Endodermal cell (in vitro differentiated cells): ENCODE measurements around the gene DNAJC12. TPM values are rescaled to one million over a fixed set of nuclear protein-coding genes. Genes with fewer than 3 reads are reported as not detected.
A peak's percentile ranks its signal among the peaks of the same experiment; 100 is the strongest.
"Not testable (repeated sequence)": the region's sequence is repeated elsewhere in the genome, so short reads cannot be mapped to it uniquely, and the experiment has no call there.

ENCODE experiments used
- DNase-seq: peaks from one replicate; pipeline ENCODE4 v3.0.0-alpha.2; 2017
- H3K27ac ChIP-seq: 2 replicates; pipeline ENCODE4 v1.5.1; 2013; ENCODE audit warnings: mild to moderate bottlenecking, low read depth, low read length, moderate library complexity
- H3K27me3 ChIP-seq: 2 replicates; pipeline ENCODE4 v1.6.1; 2013; ENCODE audit warnings: mild to moderate bottlenecking, low read length, moderate library complexity; ENCODE audit not compliant: insufficient read depth, control insufficient read depth, poor library complexity, severe bottlenecking
- H3K36me3 ChIP-seq: 2 replicates; pipeline ENCODE4 v1.7.0; 2013; ENCODE audit warnings: mild to moderate bottlenecking, low read length, moderate library complexity; ENCODE audit not compliant: control insufficient read depth, insufficient read depth
- H3K4me1 ChIP-seq: one replicate; pipeline ENCODE4 v1.7.0; 2013; ENCODE audit warnings: low read length; ENCODE audit not compliant: control insufficient read depth, insufficient read depth
- H3K4me3 ChIP-seq: 2 replicates; pipeline ENCODE4 v1.5.1; 2013; ENCODE audit warnings: mild to moderate bottlenecking, low read length, moderate library complexity
- H3K9ac ChIP-seq: 2 replicates; pipeline ENCODE4 v1.6.1; 2013; ENCODE audit warnings: mild to moderate bottlenecking, low read length, moderate library complexity; ENCODE audit not compliant: poor library complexity, severe bottlenecking; ENCODE audit errors: extremely low read depth
- H3K9me3 ChIP-seq: 2 replicates; pipeline ENCODE4 v1.6.1; 2013; ENCODE audit warnings: mild to moderate bottlenecking, low read length, moderate library complexity; ENCODE audit not compliant: control insufficient read depth
- H3K27ac Mint-ChIP-seq: 2 replicates; pipeline ENCODE4 v1.8.0; 2020; ENCODE audit warnings: mixed read lengths
- H3K27me3 Mint-ChIP-seq: 2 replicates; pipeline ENCODE4 v1.8.0; 2021; ENCODE audit warnings: mild to moderate bottlenecking, mixed read lengths; ENCODE audit not compliant: insufficient read depth
- H3K36me3 Mint-ChIP-seq: 2 replicates; pipeline ENCODE4 v1.8.0; 2020; ENCODE audit warnings: low read depth, mixed read lengths
- H3K4me1 Mint-ChIP-seq: 2 replicates; pipeline ENCODE4 v1.8.0; 2020; ENCODE audit warnings: mixed read lengths
- H3K4me3 Mint-ChIP-seq: 2 replicates; pipeline ENCODE4 v1.8.0; 2020; ENCODE audit warnings: mild to moderate bottlenecking, moderate library complexity, mixed read lengths
- H3K9me3 Mint-ChIP-seq: 2 replicates; pipeline ENCODE4 v1.8.0; 2020; ENCODE audit warnings: mild to moderate bottlenecking, mixed read lengths
- WGBS, 2 experiments: methylation state at CpG; one replicate each; pipeline versions ENCODE4 v1.1.5 to v1.1.7; 2013; ENCODE audit warnings: missing lambda C conversion rate in 2 of 2, mixed read lengths in 1 of 2; ENCODE audit not compliant: insufficient coverage in 1 of 2, insufficient read length in 1 of 2; 5-methylcytosine and 5-hydroxymethylcytosine counted together
- total RNA-seq, 2 donors: library from RNA; stranded (reverse); fragmentation: NEBNext Ultra II Directional in 1 of 2; extraction: Animal tissue kit (Norgen Biotek cat#: 25700) in 1 of 2; gene quantifications; 2 replicates in 1 of 2; 3 replicates in 1 of 2; pipeline ENCODE4 v1.2.1, GENCODE V29; 2021
- TF ChIP-seq, protein P1 (sequence below): fragments of 200-600 bp; sonication (generic); conservative IDR thresholded peaks from 2 replicates; pipeline ENCODE4 v1.5.0; 2021; ENCODE audit warnings: antibody characterized with exemption, mild to moderate bottlenecking

The DNAJC12 gene
- total RNA-seq, 2 donors from 2014 or later = 0.59 TPM; not detected in 1

GRCh38 chr10:67883710-67884312, 45.8 kb upstream of the DNAJC12 start:
- H3K27me3 Mint-ChIP-seq = no peaks in the 10 kb centered on the region
- Histone ChIP-seq H3K4me3 (peak overlapping the region; percentile 82), H3K27ac (peak overlapping the region; percentile 92), H3K36me3 (peaks cover 19% of the 10 kb centered on the region), H3K9me3 (no peaks in the 10 kb centered on the region), H3K9ac (peak overlapping the region; percentile 59), H3K27me3 (no peaks in the 10 kb centered on the region), H3K4me1 (no peaks in the 10 kb centered on the region)
- no peaks in the 10 kb centered on the region for H3K9me3 Mint-ChIP-seq
- no peak for DNase-seq
- peaks cover 10% of the 10 kb centered on the region for H3K4me1 Mint-ChIP-seq
- 66 to 70% methylated on average over 8 to 10 of the region's 13 CpGs for WGBS, 2 experiments
- H3K36me3 Mint-ChIP-seq = peaks cover 20% of the 10 kb centered on the region
- TF ChIP-seq, protein P1, sequence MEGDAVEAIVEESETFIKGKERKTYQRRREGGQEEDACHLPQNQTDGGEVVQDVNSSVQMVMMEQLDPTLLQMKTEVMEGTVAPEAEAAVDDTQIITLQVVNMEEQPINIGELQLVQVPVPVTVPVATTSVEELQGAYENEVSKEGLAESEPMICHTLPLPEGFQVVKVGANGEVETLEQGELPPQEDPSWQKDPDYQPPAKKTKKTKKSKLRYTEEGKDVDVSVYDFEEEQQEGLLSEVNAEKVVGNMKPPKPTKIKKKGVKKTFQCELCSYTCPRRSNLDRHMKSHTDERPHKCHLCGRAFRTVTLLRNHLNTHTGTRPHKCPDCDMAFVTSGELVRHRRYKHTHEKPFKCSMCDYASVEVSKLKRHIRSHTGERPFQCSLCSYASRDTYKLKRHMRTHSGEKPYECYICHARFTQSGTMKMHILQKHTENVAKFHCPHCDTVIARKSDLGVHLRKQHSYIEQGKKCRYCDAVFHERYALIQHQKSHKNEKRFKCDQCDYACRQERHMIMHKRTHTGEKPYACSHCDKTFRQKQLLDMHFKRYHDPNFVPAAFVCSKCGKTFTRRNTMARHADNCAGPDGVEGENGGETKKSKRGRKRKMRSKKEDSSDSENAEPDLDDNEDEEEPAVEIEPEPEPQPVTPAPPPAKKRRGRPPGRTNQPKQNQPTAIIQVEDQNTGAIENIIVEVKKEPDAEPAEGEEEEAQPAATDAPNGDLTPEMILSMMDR = no peak
- peak overlapping the region; percentile 95 for H3K27ac Mint-ChIP-seq
- peak overlapping the region; percentile 92 for H3K4me3 Mint-ChIP-seq

DNA sequence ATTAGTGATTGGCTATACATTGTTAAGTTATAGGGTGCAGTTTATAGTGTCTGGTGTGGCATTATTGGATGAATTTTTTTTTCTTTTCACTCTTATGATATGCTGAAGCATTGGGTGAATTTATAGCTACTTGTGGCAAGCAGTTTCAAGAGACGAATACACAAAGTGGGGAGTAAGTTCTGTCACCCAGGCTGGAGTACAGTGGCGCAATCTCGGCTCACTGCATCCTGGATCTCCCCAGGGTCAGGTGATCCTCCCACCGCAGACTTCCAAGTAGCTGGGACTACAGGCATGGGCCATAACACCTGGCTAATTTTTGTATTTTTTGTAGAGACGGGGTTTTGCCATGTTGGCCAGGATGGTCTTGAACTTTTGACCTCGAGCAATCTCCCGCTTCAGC, 40.1 kb upstream of the DNAJC12 start:
- H3K4me1 Mint-ChIP-seq = no peaks in the 10 kb centered on the region
- H3K4me3 Mint-ChIP-seq = no peak overlapping the region

DNA sequence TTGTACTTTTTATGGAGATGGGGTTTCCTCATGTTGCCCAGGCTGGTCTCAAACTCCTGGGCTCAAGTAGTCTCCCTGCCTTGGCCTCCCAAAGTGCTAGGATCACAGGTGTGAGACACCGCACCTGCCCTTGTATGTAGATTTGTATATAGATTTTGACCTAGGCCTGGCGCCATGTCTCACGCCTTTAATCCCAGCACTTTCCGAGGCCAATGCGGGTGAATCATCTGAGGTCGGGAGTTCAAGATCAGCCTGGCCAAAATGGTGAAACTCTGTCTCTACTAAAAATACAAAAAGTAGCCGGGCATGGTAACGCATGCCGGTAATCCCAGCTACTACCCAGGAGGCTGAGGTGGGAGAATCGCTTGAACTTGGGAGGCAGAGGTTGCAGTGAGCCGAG, 39.4 kb upstream of the DNAJC12 start:
- not testable (repeated sequence) for H3K4me1 Mint-ChIP-seq, H3K9me3 Mint-ChIP-seq, H3K9ac ChIP-seq, H3K36me3 Mint-ChIP-seq, H3K36me3 ChIP-seq, DNase-seq, H3K27me3 ChIP-seq, H3K27me3 Mint-ChIP-seq, H3K4me3 Mint-ChIP-seq, H3K4me3 ChIP-seq, H3K4me1 ChIP-seq, H3K27ac Mint-ChIP-seq, H3K9me3 ChIP-seq, H3K27ac ChIP-seq
- WGBS, 2 experiments = 96% methylated on average over 11 of the region's 11 CpGs

More for the DNA sequence above, 40.1 kb upstream of the DNAJC12 start:
- no peak for DNase-seq
- Mint-ChIP-seq H3K27ac (no peak overlapping the region), H3K27me3 (no peaks in the 10 kb centered on the region), H3K36me3 (no peaks in the 10 kb centered on the region), H3K9me3 (no peaks in the 10 kb centered on the region)
- WGBS, 2 experiments = 92 to 94% methylated on average over 4 to 7 of the region's 7 CpGs
- no peaks in the 10 kb centered on the region for H3K36me3 ChIP-seq
- H3K9ac ChIP-seq = no peak overlapping the region
- H3K9me3 ChIP-seq = no peaks in the 10 kb centered on the region
- no peaks in the 10 kb centered on the region for H3K27me3 ChIP-seq
- H3K4me1 ChIP-seq = no peaks in the 10 kb centered on the region
- no peak overlapping the region for H3K27ac ChIP-seq
- no peak overlapping the region for H3K4me3 ChIP-seq
- TF ChIP-seq, protein P1 = no peak
